Stromal cell of bone marrow (primary cell): ENCODE results near the gene HTT.

ENCODE experiments used
- DNase-seq: peaks from one replicate; pipeline ENCODE4 v3.0.0-alpha.2; 2012; ENCODE audit warnings: low read depth

HTT gene

DNA sequence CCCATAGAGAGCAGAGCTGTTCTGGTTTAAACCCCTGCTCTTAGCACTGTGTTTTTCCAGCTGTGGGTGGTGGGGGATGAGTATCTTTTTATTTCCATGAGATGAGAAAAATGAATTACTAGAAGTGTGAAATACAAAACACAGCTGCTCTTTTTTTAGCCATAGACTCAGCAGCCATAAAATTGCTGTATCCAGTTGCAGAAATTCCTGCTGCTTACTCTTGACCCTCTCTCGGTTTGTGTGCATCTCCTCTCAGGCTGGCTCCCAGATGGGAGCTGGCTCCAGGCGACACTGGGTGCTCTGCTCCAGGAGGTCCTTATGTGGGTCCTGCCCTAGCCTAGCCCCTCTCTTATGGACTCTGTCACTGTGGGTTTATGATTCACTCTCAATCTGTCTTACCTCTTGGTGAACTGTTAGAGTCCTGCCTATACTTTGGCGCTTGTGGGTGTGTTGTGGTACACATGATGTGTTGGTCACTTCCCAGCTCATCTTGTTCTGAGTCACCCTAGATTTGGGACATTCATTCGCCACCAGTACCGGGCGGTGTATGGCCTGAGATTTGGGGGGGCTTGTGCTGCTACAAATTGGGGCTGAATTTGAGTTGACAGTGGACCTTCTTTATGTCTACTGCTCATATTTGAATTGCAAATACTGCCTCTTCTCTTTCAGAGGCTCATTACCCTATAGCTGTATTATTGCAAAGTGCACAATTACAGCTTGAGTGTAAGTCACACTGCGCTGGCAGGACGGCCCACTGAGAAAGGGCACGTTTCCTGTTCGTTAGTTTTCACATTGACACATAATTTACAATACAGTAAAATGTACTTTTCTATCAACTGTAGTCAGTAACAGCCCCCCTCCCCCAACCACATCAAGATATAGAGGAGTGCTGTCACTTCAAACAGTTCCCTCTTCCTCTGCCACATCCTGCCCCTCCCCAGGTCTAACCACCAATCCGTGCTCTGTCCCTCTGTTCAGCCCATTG, 127.5 kb downstream of the HTT start:
- no peak for DNase-seq

GRCh38 chr4:3202836-3203820, 128.6 kb downstream of the HTT start:
- DNase-seq = no peak

DNA sequence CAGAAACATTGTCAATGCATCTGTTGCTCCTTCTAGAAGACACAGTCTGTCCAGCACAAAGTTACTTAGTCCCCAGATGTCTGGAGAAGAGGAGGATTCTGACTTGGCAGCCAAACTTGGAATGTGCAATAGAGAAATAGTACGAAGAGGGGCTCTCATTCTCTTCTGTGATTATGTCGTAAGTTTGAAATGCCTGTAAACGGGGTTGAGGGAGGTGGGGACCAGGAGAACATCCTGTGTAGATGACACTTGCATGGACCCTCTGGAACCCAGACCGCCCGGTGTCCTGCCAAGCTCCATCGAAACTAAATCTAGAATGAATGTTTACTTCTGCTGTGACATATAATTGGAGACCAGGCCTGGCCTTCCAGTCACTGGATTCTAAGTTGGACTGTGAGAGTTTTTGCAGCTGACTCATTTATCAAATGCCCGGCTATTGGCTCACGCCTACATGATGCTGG, 129.5 kb downstream of the HTT start:
- DNase-seq = no peak

DNA sequence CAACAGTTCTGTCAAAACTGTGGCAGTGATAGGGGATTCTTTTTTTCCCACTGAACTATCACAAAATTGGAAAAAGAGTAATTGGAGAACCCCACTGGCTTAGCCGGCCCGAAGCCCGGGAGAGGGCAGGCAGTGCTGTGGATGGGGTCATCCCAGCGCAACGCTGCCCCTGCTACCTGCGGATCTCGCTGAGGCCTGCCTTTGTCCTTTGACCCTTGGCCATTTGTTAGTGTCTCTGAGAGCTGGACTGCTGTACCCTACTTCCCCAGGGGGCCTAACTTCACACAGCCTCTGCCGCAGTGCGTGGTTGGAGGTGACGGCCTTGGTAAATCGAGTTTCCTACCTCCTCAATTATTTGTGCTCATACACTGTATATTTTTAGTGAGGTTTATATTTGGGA, 131.5 kb downstream of the HTT start:
- no peak for DNase-seq

- DNase-seq = no peak
These were observed 132.1 kb downstream of the HTT start for GRCh38 chr4:3206439-3207100.

DNA sequence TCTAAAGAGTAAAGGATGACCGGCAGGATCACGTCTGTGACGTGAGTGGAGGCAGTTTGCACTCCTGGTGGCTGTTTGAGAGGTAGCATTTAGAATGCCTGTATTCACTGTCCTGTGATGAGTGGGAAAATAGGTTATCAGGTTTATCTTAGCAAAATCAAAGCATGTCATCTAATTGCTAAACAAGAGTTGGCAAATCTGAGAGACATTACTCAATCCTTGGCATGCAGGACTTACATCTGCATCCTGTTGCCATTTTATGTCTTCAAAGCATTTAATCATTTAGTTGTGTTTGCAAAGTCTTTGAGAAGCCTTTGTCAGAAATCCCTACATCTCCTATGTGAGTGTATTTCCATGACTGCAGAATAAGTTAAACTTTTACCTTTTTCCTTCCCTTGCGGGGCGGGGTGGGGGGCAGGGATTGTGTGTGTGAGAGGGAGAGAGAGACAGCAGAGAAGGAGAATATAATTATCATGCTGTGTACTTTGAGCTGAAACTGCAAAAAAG, 133.1 kb downstream of the HTT start:
- no peak for DNase-seq

DNA sequence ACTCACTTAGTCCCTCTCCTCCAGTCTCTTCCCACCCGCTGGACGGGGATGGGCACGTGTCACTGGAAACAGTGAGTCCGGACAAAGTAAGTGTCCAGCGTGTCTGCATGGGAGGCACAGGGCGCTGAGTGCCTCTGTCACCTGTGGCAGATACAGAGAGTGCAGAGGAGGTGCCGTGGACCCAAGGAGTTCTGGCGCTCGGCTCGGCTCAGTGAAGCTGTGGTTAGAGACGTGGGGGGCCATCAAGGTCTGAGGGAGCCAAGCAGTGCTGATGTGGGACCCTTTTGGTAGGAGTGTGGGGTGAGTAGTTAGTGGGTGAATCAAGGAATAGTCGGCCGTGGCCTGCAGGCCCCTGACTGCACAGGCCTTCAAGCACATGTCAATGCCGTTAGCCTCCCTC, 134.3 kb downstream of the HTT start:
- no peak for DNase-seq

- DNase-seq = no peak
These were observed 135.3 kb downstream of the HTT start for GRCh38 chr4:3209551-3210325.

GRCh38 chr4:3210467-3210866, 136.0 kb downstream of the HTT start:
- DNase-seq = no peak

DNA sequence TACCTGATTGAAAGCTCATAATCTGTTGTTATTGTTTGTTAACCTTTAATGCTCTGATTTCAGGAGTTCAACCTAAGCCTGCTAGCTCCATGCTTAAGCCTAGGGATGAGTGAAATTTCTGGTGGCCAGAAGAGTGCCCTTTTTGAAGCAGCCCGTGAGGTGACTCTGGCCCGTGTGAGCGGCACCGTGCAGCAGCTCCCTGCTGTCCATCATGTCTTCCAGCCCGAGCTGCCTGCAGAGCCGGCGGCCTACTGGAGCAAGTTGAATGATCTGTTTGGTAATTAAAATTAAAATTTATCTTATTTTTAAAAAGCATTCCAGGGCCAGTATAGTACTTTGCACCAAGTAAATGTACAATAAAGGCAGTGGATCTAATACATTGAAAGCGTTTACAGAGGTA, 137.4 kb downstream of the HTT start:
- no peak for DNase-seq

DNA sequence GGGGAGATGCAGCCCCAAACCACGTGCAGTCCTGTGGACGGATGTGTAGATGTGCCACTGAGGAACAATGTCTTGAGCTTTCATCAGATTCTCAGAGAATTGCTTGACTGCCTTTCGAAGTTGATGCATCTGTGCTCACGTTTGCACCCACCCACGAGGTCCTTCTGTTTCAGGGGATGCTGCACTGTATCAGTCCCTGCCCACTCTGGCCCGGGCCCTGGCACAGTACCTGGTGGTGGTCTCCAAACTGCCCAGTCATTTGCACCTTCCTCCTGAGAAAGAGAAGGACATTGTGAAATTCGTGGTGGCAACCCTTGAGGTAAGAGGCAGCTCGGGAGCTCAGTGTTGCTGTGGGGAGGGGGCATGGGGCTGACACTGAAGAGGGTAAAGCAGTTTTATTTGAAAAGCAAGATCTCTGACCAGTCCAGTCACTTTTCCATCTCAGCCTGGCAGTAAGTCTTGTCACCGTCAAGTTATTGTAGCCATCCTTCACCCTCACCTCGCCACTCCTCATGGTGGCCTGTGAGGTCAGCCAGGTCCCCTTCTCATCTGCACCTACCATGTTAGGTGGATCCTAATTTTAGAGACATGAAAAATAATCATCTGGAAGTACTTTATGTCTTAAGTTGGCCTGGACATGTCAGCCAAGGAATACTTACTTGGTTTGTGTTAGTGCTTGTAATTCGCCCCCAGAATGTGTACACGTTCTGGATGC, 138.1 kb downstream of the HTT start:
- no peak for DNase-seq

DNA sequence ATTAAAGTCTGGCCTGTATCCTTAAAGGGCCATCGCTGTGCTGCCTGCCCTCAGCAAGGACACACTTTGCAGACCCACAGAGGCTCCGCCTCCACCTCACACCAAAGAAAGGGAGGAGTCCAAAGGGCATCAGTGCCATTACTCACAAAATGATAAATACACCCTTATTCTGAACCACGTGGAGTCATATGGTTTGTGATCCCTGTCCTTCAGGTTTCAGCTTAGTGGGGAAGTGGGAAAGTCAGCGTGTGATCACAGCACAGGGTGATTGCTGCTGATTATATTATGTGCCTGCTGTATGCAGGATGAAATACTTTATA, 138.6 kb downstream of the HTT start:
- no peak for DNase-seq

DNA sequence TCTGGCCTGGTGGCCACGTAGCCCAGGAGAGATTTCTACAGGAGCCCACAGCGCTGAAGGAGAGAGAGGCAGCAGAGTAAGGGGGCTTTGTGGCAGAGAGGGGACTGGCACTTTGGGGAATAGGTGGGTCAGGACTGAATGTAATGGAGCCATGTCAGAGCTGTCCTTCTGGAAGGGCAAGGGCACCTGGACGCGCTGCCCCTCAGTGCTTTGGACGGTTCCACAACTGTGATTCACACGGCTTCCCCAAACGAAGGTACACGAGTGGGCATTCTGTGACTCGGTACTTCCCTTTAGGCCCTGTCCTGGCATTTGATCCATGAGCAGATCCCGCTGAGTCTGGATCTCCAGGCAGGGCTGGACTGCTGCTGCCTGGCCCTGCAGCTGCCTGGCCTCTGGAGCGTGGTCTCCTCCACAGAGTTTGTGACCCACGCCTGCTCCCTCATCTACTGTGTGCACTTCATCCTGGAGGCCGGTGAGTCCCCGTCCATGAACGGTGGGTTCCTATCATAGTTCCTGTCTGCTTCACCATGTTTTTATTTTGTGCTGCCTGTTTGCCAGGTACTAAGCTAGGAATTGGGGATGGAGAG, 139.3 kb downstream of the HTT start:
- DNase-seq = no peak

- DNase-seq = no peak
These were observed 140.8 kb downstream of the HTT start for GRCh38 chr4:3215256-3215655.

GRCh38 chr4:3215733-3216132, 141.3 kb downstream of the HTT start:
- DNase-seq = no peak

GRCh38 chr4:3217266-3217665, 142.8 kb downstream of the HTT start:
- no peak for DNase-seq

GRCh38 chr4:3217771-3218170, 143.3 kb downstream of the HTT start:
- DNase-seq = no peak

- no peak for DNase-seq
These were observed 144.6 kb downstream of the HTT start for GRCh38 chr4:3218824-3219760.
